ENCODE results near the gene TTLL11.

The TTLL11 gene

GRCh38 chr9:121788686-121789366, 304.3 kb downstream of the TTLL11 start:
- DNase-seq (ENCODE audit: low read depth in 3 of 3), result no peak

- DNase-seq (ENCODE audit: low read depth in 3 of 3), result no peak
These were observed 306.1 kb downstream of the TTLL11 start for GRCh38 chr9:121786998-121787422.

- no peak for DNase-seq (ENCODE audit: low read depth in 3 of 3)
These were observed 306.6 kb downstream of the TTLL11 start for GRCh38 chr9:121786543-121786948.

GRCh38 chr9:121785673-121786542, 307.2 kb downstream of the TTLL11 start:
- DNase-seq (ENCODE audit: low read depth in 3 of 3), result no peak

- DNase-seq (ENCODE audit: low read depth in 3 of 3), result no peak
These were observed 308.2 kb downstream of the TTLL11 start for GRCh38 chr9:121784731-121785411.

GRCh38 chr9:121783521-121784507, 309.3 kb downstream of the TTLL11 start:
- DNase-seq (ENCODE audit: low read depth in 3 of 3), result no peak

GRCh38 chr9:121783111-121783510, 310.0 kb downstream of the TTLL11 start:
- DNase-seq (ENCODE audit: low read depth in 3 of 3), result no peak

GRCh38 chr9:121782514-121783110, 310.5 kb downstream of the TTLL11 start:
- no peak for DNase-seq (ENCODE audit: low read depth in 3 of 3)

GRCh38 chr9:121781701-121782464, 311.2 kb downstream of the TTLL11 start:
- no peak for DNase-seq (ENCODE audit: low read depth in 3 of 3)

- DNase-seq (ENCODE audit: low read depth in 3 of 3), result no peak
These were observed 312.0 kb downstream of the TTLL11 start for GRCh38 chr9:121781145-121781548.

- no peak for DNase-seq (ENCODE audit: low read depth in 3 of 3)
These were observed 312.7 kb downstream of the TTLL11 start for GRCh38 chr9:121780177-121781040.

- DNase-seq (ENCODE audit: low read depth in 3 of 3), result no peak
These were observed 313.6 kb downstream of the TTLL11 start for GRCh38 chr9:121779381-121780117.

GRCh38 chr9:121778252-121779225, 314.6 kb downstream of the TTLL11 start:
- no peak for DNase-seq (ENCODE audit: low read depth in 3 of 3)

- DNase-seq (ENCODE audit: low read depth in 3 of 3), result no peak
These were observed 316.1 kb downstream of the TTLL11 start for GRCh38 chr9:121776739-121777637.

- DNase-seq (ENCODE audit: low read depth in 3 of 3), result no peak
These were observed 316.9 kb downstream of the TTLL11 start for GRCh38 chr9:121776001-121776738.
